ENCODE data around the gene CARMIL1.

The CARMIL1 gene

GRCh38 chr6:25586927-25587326, 307.8 kb downstream of the CARMIL1 start:
- no peak for DNase-seq

- peak; percentile 26 for DNase-seq
Measured at GRCh38 chr6:25590986-25591385, 311.8 kb downstream of the CARMIL1 start.

GRCh38 chr6:25596928-25597818, 318.0 kb downstream of the CARMIL1 start:
- no peak for DNase-seq

GRCh38 chr6:25599516-25600085, 320.4 kb downstream of the CARMIL1 start:
- no peak for DNase-seq

- DNase-seq: peak; percentile 80
Measured at GRCh38 chr6:25601800-25602673, 322.9 kb downstream of the CARMIL1 start.

- no peak for DNase-seq
Measured at GRCh38 chr6:25602674-25602982, 323.5 kb downstream of the CARMIL1 start.

- DNase-seq: no peak
Measured at GRCh38 chr6:25603251-25603650, 324.1 kb downstream of the CARMIL1 start.

- DNase-seq: no peak
Measured at GRCh38 chr6:25606151-25606550, 327.0 kb downstream of the CARMIL1 start.

GRCh38 chr6:25608558-25609174, 329.5 kb downstream of the CARMIL1 start:
- DNase-seq: no peak

GRCh38 chr6:25612666-25613065, 333.5 kb downstream of the CARMIL1 start:
- no peak for DNase-seq

- DNase-seq: no peak
Measured at GRCh38 chr6:25613415-25613814, 334.2 kb downstream of the CARMIL1 start.

- DNase-seq: no peak
Measured at GRCh38 chr6:25614052-25614451, 334.9 kb downstream of the CARMIL1 start.

- no peak for DNase-seq
Measured at GRCh38 chr6:25615471-25615870, 336.3 kb downstream of the CARMIL1 start.

- DNase-seq: no peak
Measured at GRCh38 chr6:25617997-25618396, 338.8 kb downstream of the CARMIL1 start.

GRCh38 chr6:25619217-25619616, 340.0 kb downstream of the CARMIL1 start:
- DNase-seq: no peak

- DNase-seq: no peak
Measured at GRCh38 chr6:25620391-25620790, 341.2 kb downstream of the CARMIL1 start.

GRCh38 chr6:25623065-25623464, 343.9 kb downstream of the CARMIL1 start:
- no peak for DNase-seq

GRCh38 chr6:25623879-25624278, 344.7 kb downstream of the CARMIL1 start:
- no peak for DNase-seq

GRCh38 chr6:25627001-25627400, 347.8 kb downstream of the CARMIL1 start:
- DNase-seq: no peak

- no peak for DNase-seq
Measured at GRCh38 chr6:25628471-25629197, 349.5 kb downstream of the CARMIL1 start.

GRCh38 chr6:25629198-25629576, 350.0 kb downstream of the CARMIL1 start:
- no peak for DNase-seq

- peak; percentile 76 for DNase-seq
Measured at GRCh38 chr6:25630508-25631278, 351.5 kb downstream of the CARMIL1 start.

Data from NCI-H2227 treated with DMSO at 0.1 percent for 48 hours (cell line).